ENCODE measurements around the gene ZSWIM6.

DNA sequence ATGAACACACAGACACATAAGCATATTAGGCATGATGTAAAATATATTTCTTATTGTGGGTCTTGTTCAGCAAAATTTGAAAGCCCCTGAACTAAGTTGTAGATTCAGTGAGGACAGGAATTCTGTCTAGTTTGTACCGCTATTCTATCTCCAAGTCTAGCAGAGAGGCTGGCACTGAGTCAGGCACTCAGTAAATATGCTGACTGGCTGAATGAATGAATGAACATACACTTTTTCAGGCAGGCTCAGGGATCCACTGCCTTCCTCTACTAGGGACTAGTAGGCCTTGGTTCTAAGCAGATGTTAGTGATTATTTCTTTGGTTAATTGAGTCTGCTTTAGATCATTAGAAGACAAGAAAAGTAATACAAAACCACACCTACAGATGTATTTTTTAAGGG, 157.5 kb downstream of the ZSWIM6 start:
- TF ChIP-seq, protein P1, sequence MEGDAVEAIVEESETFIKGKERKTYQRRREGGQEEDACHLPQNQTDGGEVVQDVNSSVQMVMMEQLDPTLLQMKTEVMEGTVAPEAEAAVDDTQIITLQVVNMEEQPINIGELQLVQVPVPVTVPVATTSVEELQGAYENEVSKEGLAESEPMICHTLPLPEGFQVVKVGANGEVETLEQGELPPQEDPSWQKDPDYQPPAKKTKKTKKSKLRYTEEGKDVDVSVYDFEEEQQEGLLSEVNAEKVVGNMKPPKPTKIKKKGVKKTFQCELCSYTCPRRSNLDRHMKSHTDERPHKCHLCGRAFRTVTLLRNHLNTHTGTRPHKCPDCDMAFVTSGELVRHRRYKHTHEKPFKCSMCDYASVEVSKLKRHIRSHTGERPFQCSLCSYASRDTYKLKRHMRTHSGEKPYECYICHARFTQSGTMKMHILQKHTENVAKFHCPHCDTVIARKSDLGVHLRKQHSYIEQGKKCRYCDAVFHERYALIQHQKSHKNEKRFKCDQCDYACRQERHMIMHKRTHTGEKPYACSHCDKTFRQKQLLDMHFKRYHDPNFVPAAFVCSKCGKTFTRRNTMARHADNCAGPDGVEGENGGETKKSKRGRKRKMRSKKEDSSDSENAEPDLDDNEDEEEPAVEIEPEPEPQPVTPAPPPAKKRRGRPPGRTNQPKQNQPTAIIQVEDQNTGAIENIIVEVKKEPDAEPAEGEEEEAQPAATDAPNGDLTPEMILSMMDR (IDR thresholded peaks at IDR 0.05) = no peak
- TF ChIP-seq POLR2AphosphoS5 (IDR thresholded peaks at IDR 0.05) (no peak), EP300 (IDR thresholded peaks at IDR 0.05; ENCODE audit: low read depth) (no peak)

Data from transverse colon (tissue), 4 donors.